Heart right ventricle (tissue), 16 donors: ENCODE measurements around the gene BEX5. TPM values are rescaled to one million over a fixed set of nuclear protein-coding genes. Genes with fewer than 3 reads are reported as not detected.
A peak's percentile ranks its signal among the peaks of the same experiment; 100 is the strongest.
"Not testable (repeated sequence)": the region's sequence is repeated elsewhere in the genome, so short reads cannot be mapped to it uniquely, and the experiment has no call there.

ENCODE experiments used
- ATAC-seq, 8 donors: fragments of 200-7000 bp; cut with Tn5 transposase; one replicate each; pipeline ENCODE4 v1.9.1; 2020; ENCODE audit warnings: mild to moderate bottlenecking in 8 of 8, moderate library complexity in 8 of 8, moderate number of reproducible peaks in 1 of 8
- DNase-seq, 2 donors: peaks; one replicate each; pipeline ENCODE4 v3.0.0-alpha.2; 2020
- H3K27ac ChIP-seq, 10 donors: fragments of 200-600 bp; sonication (generic) in 2 of 10; one replicate each; pipeline versions ENCODE4 v1.5.0 to v1.8.0; 2020 to 2022; ENCODE audit warnings: mild to moderate bottlenecking in 3 of 10
- H3K27me3 ChIP-seq, 7 donors: fragments of 200-600 bp; one replicate each; pipeline ENCODE4 v1.8.0; 2021 to 2022; ENCODE audit warnings: mild to moderate bottlenecking in 2 of 7
- H3K36me3 ChIP-seq, 9 donors: fragments of 200-600 bp; sonication (generic) in 1 of 9; one replicate each; pipeline versions ENCODE4 v1.5.0 to v1.8.0; 2020 to 2022; ENCODE audit warnings: mild to moderate bottlenecking in 2 of 9
- H3K4me1 ChIP-seq, 9 donors: fragments of 200-600 bp; sonication (generic) in 1 of 9; one replicate each; pipeline versions ENCODE4 v1.5.0 to v1.8.0; 2020 to 2022; ENCODE audit warnings: mild to moderate bottlenecking in 4 of 9
- H3K4me3 ChIP-seq, 10 donors: fragments of 200-600 bp; sonication (generic) in 2 of 10; one replicate each; pipeline versions ENCODE4 v1.5.0 to v1.8.0; 2020 to 2022; ENCODE audit warnings: mild to moderate bottlenecking in 7 of 10, moderate library complexity in 2 of 10
- H3K9me3 ChIP-seq, 11 donors: fragments of 200-600 bp in 10 of 11; sonication (generic) in 2 of 11; one replicate each; pipeline versions ENCODE4 v1.5.0 to v1.8.0; 2013 to 2022; ENCODE audit warnings: mild to moderate bottlenecking in 2 of 11, control low read depth in 1 of 11, moderate library complexity in 1 of 11
- CTCF ChIP-seq, 9 donors: fragments of 200-600 bp; sonication (generic) in 2 of 9; IDR thresholded peaks; one replicate each; pipeline versions ENCODE4 v1.5.0 to v1.8.0; 2021 to 2022; ENCODE audit warnings: antibody characterized with exemption in 9 of 9, mild to moderate bottlenecking in 5 of 9, moderate library complexity in 1 of 9
- WGBS, 2 donors: extraction: QIAGEN DNeasy Blood & Tissue Kit; methylation state at CpG; one replicate each; pipeline ENCODE4 v1.1.7; 2013; ENCODE audit warnings: inconsistent platforms in 1 of 2; 5-methylcytosine and 5-hydroxymethylcytosine counted together
- intact Hi-C, 10 donors: fragments of 100-400 bp; cut with DNase I; formaldehyde crosslinking; loops; one replicate each; pipeline versions ENCODE4 v1.11.1 to v1.14.2; 2022
- polyA plus RNA-seq, 2 donors: library from polyadenylated mRNA; stranded (reverse); fragments of 200-250 nt; gene quantifications; one replicate each; pipeline ENCODE4 v1.2.3, GENCODE V29; 2013
- total RNA-seq, 10 donors: library from RNA; stranded (reverse); fragmentation: NEBNext Ultra II Directional in 3 of 10; extraction: Animal tissue kit (Norgen Biotek cat#: 25700) in 3 of 10; gene quantifications; one replicate each; pipeline versions ENCODE4 v1.2.1 to v1.2.4, GENCODE V29; 2021 to 2023
- donor health status: Arrhythmogenic right ventricular cardiomyopathy.
- donor health status: ischemic (EF 13 %, LVEDD 7.1; RV severe dilation, severe dysfunction).
- donor health status: healthy with polysubstance abuse.
- donor health status: DM: no; HTN: yes; CAD: no.
- donor health status: DM: no; HTN: no; CAD: no.
- donor health status: ischemic (EF 25% LVEDD 6.9; RV normal size, moderate dysfunction).
- donor health status: ischemic (EF 25% LVEDD 5.7; RV mildly dilated, moderate dysfunction).
- donor health status: healthy.
- donor health status: DM: yes; HTN: yes; CAD: no.
- donor health status: Ischemic cardiomyopathy.
- donor health status: ischemic (EF 35%, LVEDD 5.7; RV mildly dilated, moderate dysfunction).
- donor health status: nonischemic (EF 11% LVEDD 7.7; RV severe dilation, severe dysfunction).
- donor health status: DM: yes; HTN: yes; CAD: no.
- donor health status: PGD.
- donor health status: ischemic (EF 29% LVEDD 5.4; RV normal size, mild dysfunction).
- donor health status: nonischemic (EF 23%, LVEDD 6.1; RV moderate dilation, normal function).

The BEX5 gene
- total and polyA plus RNA-seq, 12 donors: 0.17 to 2.1 (median 0.90) TPM

GRCh38 chrX:102126863-102127262, 28.9 kb downstream of the BEX5 start:
- intact Hi-C loops: no loop called here
- DNase-seq: no peak
- Histone ChIP-seq H3K4me1 (no peaks in the 10 kb centered on the region), H3K27me3 (peaks cover 0 to 81% (median 4%) of the 10 kb centered on the region in 7 donors), H3K4me3 (no peak overlapping the region), H3K9me3 (peaks cover 0 to 2% (median 0%) of the 10 kb centered on the region in 11 donors), H3K27ac (no peak overlapping the region), H3K36me3 (no peaks in the 10 kb centered on the region)
- ATAC-seq: no peak
- TF ChIP-seq CTCF (IDR thresholded peaks at IDR 0.05): no peak
- 35 to 38% methylated on average over 8 of the region's 8 CpGs for WGBS, 2 donors

GRCh38 chrX:102126080-102126818, 29.5 kb downstream of the BEX5 start:
- intact Hi-C loops, DNase-seq, H3K27ac ChIP-seq, ATAC-seq, H3K4me3 ChIP-seq, H3K9me3 ChIP-seq, H3K36me3 ChIP-seq, H3K4me1 ChIP-seq: not testable (repeated sequence)
- peaks cover 0 to 80% (median 4%) of the 10 kb centered on the region in 7 donors for H3K27me3 ChIP-seq
- WGBS, 2 donors: 7 to 10% methylated on average over 17 to 21 of the region's 21 CpGs

- DNase-seq, H3K27ac ChIP-seq, H3K4me1 ChIP-seq, H3K36me3 ChIP-seq, intact Hi-C loops, H3K9me3 ChIP-seq, H3K4me3 ChIP-seq: not testable (repeated sequence)
- peaks cover 0 to 72% (median 4%) of the 10 kb centered on the region in 7 donors for H3K27me3 ChIP-seq
- peak in 1 of 8 donors; percentile 8 for ATAC-seq
- 1 to 2% methylated on average over 18 to 32 of the region's 38 CpGs for WGBS, 2 donors
Observed at GRCh38 chrX:102125436-102125835, 30.3 kb downstream of the BEX5 start, which contains the start of gene TCEAL2. Gene TCEAL2, plus strand, starts transcription at chrX:102125679. Its CDS starts 1,152 bp downstream, at chrX:102126831.

GRCh38 chrX:102125014-102125413, 30.8 kb downstream of the BEX5 start:
- H3K36me3 ChIP-seq, ATAC-seq, H3K27ac ChIP-seq, DNase-seq, H3K9me3 ChIP-seq, H3K4me3 ChIP-seq, H3K4me1 ChIP-seq, intact Hi-C loops: not testable (repeated sequence)
- 10 to 11% methylated on average over 6 to 8 of the region's 10 CpGs for WGBS, 2 donors
- H3K27me3 ChIP-seq: peaks cover 0 to 68% (median 4%) of the 10 kb centered on the region in 7 donors

- peaks cover 0 to 13% (median 0%) of the 10 kb centered on the region in 11 donors for H3K9me3 ChIP-seq
- WGBS, 2 donors: 71 to 76% methylated on average over 2 of the region's 2 CpGs
- no peak for DNase-seq
- no peak for ATAC-seq
- no peaks in the 10 kb centered on the region for H3K4me1 ChIP-seq
- peaks cover 0 to 15% (median 0%) of the 10 kb centered on the region in 7 donors for H3K27me3 ChIP-seq
- H3K27ac ChIP-seq: no peak overlapping the region
- H3K36me3 ChIP-seq: no peaks in the 10 kb centered on the region
- intact Hi-C loops: no loop called here
- no peak overlapping the region for H3K4me3 ChIP-seq
- no peak for TF ChIP-seq CTCF (IDR thresholded peaks at IDR 0.05)
Observed at GRCh38 chrX:102115748-102116147, 40.0 kb downstream of the BEX5 start.

GRCh38 chrX:102113367-102113766, 42.4 kb downstream of the BEX5 start:
- Histone ChIP-seq H3K36me3 (no peaks in the 10 kb centered on the region), H3K9me3 (peaks cover 0 to 13% (median 0%) of the 10 kb centered on the region in 11 donors), H3K4me1 (no peaks in the 10 kb centered on the region), H3K4me3 (no peak overlapping the region), H3K27me3 (peaks cover 0 to 20% (median 0%) of the 10 kb centered on the region in 7 donors), H3K27ac (no peak overlapping the region)
- no peak for TF ChIP-seq CTCF (IDR thresholded peaks at IDR 0.05)
- 66 to 87% methylated on average over 3 to 4 of the region's 4 CpGs for WGBS, 2 donors
- intact Hi-C loops: no loop called here
- DNase-seq (no peak), ATAC-seq (no peak)
